Cardiac fibroblast (primary cell): Measurements from ENCODE around the gene SLC22A12.

Experiments used
- DNase-seq, 2 donors: peaks; one replicate each; pipeline versions ENCODE4 v3.0.0 to v3.0.0-alpha.2; 2010; ENCODE audit warnings: low read depth in 2 of 2
- H3K4me3 ChIP-seq, 2 donors: replicated peaks in 1 of 2; 1 replicate in 1 of 2; 2 replicates in 1 of 2; pipeline ENCODE4 v1.5.1; 2011; ENCODE audit warnings: low read depth in 2 of 2, low read length in 2 of 2, mild to moderate bottlenecking in 2 of 2, moderate library complexity in 1 of 2
- TF ChIP-seq, protein P1 (sequence below): IDR thresholded peaks from one replicate; pipeline ENCODE4 v1.5.1; 2011; ENCODE audit warnings: low read depth, mild to moderate bottlenecking, low read length, inconsistent platforms

SLC22A12 gene

DNA sequence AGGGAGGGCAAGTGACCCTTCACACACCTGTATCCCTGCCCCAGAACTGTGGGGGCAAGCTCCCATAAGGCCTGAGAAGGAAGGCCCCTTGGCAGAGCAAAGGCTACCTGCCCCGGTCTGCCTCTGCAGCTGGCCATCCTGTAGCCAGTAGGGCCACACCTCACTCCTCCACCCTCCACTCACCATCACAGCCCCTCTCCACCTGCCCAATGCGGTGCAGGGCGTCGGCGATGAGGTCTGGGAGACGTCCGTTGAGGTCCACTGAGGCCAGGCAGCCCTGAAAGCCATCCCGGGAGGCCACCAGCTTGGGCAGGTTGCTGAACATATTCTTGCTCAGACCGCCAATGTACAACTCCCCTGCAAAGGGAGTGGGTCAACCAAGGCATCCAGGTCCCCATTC is 57.5 kb downstream of the SLC22A12 start:
- TF ChIP-seq, protein P1, sequence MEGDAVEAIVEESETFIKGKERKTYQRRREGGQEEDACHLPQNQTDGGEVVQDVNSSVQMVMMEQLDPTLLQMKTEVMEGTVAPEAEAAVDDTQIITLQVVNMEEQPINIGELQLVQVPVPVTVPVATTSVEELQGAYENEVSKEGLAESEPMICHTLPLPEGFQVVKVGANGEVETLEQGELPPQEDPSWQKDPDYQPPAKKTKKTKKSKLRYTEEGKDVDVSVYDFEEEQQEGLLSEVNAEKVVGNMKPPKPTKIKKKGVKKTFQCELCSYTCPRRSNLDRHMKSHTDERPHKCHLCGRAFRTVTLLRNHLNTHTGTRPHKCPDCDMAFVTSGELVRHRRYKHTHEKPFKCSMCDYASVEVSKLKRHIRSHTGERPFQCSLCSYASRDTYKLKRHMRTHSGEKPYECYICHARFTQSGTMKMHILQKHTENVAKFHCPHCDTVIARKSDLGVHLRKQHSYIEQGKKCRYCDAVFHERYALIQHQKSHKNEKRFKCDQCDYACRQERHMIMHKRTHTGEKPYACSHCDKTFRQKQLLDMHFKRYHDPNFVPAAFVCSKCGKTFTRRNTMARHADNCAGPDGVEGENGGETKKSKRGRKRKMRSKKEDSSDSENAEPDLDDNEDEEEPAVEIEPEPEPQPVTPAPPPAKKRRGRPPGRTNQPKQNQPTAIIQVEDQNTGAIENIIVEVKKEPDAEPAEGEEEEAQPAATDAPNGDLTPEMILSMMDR = no peak
- no peak overlapping the region for H3K4me3 ChIP-seq
- no peak for DNase-seq

DNA sequence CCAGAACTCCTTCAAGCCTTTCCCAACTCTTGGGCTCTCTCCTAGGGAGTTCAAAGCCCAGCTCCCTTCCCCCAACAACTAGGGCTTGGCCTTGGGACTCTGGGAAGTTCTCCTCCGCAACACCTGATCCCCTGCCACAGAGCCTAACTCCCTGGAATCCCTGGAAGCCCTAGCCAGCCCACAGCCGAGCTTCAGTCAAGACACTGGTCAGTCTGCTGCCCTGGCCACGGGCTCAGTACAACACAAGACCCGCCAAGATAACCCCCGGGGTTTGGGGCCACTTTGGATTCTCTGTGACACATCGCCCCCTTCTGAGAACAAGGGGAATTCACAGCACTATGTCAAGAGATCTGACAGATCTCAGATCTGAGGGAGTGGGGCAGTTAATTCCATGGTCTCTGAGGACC is 58.3 kb downstream of the SLC22A12 start:
- TF ChIP-seq, protein P1 = peak; percentile 55
- peak; percentile 22 to 55 for DNase-seq

DNA sequence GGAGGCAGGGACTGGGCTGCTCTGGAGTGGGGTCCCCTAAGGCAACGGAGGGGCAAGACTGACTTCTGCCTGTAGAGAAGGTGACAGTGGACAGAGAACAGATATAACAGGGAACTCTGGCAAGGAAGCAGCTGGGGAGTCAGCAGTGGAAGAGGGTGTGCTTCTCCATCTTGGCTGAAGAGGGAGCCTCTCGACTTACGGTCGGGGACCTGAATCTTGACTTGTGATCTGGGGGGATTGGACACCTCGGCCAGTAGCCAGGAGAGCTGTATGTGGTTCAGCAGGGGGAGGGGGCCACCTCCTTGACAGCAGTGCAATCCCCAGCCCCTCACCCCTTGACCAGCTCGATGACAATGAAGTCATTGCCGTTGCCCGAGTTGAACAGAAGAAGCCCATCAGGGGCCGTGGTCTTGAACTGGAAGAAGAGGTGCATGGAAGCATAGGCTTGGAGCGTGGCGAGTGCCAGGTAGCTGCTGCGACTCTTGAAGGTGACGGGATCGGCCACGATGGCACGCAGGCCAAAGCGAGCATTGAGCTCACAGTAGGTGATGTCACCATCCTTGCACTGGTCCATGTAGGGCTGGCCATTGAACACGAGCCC is 60.0 kb downstream of the SLC22A12 start:
- no peak overlapping the region for H3K4me3 ChIP-seq
- TF ChIP-seq, protein P1 = peak; percentile 69
- DNase-seq = peak; percentile 40 to 44

More for the DNA sequence above, 58.3 kb downstream of the SLC22A12 start:
- H3K4me3 ChIP-seq = no peak overlapping the region
